Esophagus (tissue), 2 donors: ENCODE data around the gene PAK1. TPM values are rescaled to one million over a fixed set of nuclear protein-coding genes. Genes with fewer than 3 reads are reported as not detected.

Experiments used
- H3K27ac ChIP-seq, 2 donors: one replicate each; pipeline ENCODE4 v1.5.1; 2013; ENCODE audit warnings: low read depth in 2 of 2, mild to moderate bottlenecking in 2 of 2, inconsistent platforms in 1 of 2, low read length in 1 of 2, moderate library complexity in 1 of 2
- H3K27me3 ChIP-seq, 2 donors: one replicate each; pipeline ENCODE4 v1.6.1; 2013; ENCODE audit warnings: low read length in 2 of 2, control low read depth in 1 of 2, mild to moderate bottlenecking in 1 of 2; ENCODE audit not compliant: insufficient read depth in 2 of 2, control insufficient read depth in 1 of 2
- H3K36me3 ChIP-seq, 2 donors: one replicate each; pipeline ENCODE4 v1.6.1; 2013; ENCODE audit warnings: low read length in 1 of 2; ENCODE audit not compliant: control insufficient read depth in 2 of 2, insufficient read depth in 2 of 2
- H3K4me1 ChIP-seq, 2 donors: one replicate each; pipeline ENCODE4 v1.6.1; 2013; ENCODE audit warnings: low read length in 1 of 2; ENCODE audit not compliant: control insufficient read depth in 2 of 2, insufficient read depth in 2 of 2
- H3K4me3 ChIP-seq, 2 donors: one replicate each; pipeline ENCODE4 v1.5.1; 2013; ENCODE audit warnings: low read length in 2 of 2, mild to moderate bottlenecking in 2 of 2, low read depth in 1 of 2, moderate library complexity in 1 of 2
- H3K9me3 ChIP-seq, 2 donors: one replicate each; pipeline ENCODE4 v1.6.1; 2013; ENCODE audit warnings: mild to moderate bottlenecking in 2 of 2, low read depth in 1 of 2, low read length in 1 of 2, moderate library complexity in 1 of 2; ENCODE audit not compliant: control insufficient read depth in 2 of 2, insufficient read depth in 1 of 2
- WGBS, 2 donors: extraction: QIAGEN DNeasy Blood & Tissue Kit; methylation state at CpG; one replicate each; pipeline ENCODE4 v1.1.7; 2013; 5-methylcytosine and 5-hydroxymethylcytosine counted together
- polyA plus RNA-seq, 2 donors: library from polyadenylated mRNA; stranded (reverse); fragments of 200-250 nt; gene quantifications; one replicate each; pipeline ENCODE4 v1.2.3, GENCODE V29; 2013
- donor health status: healthy with polysubstance abuse.
- donor health status: Bipolar disorder and iron deficiency.

PAK1 gene
- polyA plus RNA-seq, 2 donors, result 10.3 to 16.3 TPM

DNA sequence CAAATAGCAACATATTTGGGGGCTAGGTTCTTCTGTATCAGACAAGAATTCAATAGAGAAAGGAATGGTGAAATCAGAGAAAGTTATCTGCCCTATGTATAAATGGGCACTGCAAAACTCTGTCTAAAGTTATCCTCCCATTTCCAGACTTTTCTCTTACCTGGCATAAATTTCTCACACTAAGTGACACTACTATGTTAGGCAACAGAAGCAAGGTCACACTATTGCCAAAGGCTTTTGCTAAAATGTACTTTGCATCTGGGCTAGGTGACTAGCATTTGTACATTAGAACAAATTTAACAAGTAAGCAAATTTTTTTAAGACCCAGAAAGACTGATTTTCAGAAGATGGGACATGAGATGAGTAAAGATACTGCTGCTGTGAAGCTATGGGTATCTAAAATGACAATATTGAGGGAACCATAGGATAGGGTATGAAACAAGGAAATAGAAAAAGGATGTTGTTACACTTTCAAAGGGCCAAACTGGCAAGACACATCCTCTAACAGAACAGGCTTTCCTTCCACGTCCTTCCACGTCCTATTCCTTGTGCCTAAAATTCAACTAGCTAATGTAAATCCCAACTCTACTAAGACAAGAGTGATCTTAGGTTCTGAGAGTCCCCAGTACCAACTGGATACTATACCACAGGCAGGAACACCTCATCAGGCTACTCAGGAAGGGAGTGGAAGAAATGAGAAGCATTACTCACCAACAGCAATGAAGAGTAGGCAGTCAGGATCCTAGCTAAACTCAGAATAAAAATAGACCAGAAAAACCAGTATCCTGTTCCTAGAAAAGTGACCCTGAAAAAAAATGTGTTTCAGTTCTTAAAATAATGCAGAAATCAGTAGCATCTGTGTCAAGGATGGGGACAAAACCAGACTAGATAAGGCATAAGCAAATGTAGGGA lies 195.0 kb downstream of the PAK1 start:
- Histone ChIP-seq H3K4me3 (no peak overlapping the region), H3K27ac (no peak overlapping the region)
- 70 to 82% methylated on average over 2 of the region's 2 CpGs for WGBS, 2 donors

DNA sequence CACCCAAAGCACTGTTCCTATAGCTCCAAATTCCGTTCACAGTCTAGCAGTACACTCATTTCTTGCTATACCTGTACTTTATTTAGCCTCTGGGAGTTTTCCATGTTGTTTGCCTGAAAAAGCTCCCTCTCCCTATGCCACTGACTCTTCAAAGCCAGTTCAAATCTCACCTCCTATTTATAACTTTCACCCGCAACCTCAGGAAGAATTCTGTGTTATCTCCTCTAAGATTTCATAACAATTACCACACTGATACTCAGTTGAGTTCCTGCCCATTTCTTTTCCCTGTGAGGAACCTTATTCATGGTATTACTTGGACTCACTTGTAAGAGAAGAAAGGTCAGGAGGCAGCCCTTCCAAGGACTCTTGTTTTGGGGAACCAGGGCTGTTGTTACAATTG lies 197.6 kb downstream of the PAK1 start:
- Histone ChIP-seq H3K9me3 (no peaks in the 10 kb centered on the region), H3K27me3 (peaks cover 0 to 2% of the 10 kb centered on the region in 2 donors), H3K36me3 (no peaks in the 10 kb centered on the region), H3K4me1 (no peaks in the 10 kb centered on the region), H3K27ac (no peak overlapping the region), H3K4me3 (no peak overlapping the region)
- 79 to 85% methylated on average over 2 of the region's 2 CpGs for whole genome bisulfite sequencing, 2 donors

More for the DNA sequence above, 195.0 kb downstream of the PAK1 start:
- Histone ChIP-seq H3K4me1 (no peaks in the 10 kb centered on the region), H3K27me3 (peaks cover 0 to 2% of the 10 kb centered on the region in 2 donors), H3K36me3 (no peaks in the 10 kb centered on the region), H3K9me3 (no peaks in the 10 kb centered on the region)

Other genes with a start within 250 kb of the PAK1 start
- gene GDPD4, start 172.4 kb downstream of the PAK1 start, polyA plus RNA-seq, result under 1 TPM in 1 of 2 donors, not detected in 1; 0.18 TPM
- gene AQP11, start 115.9 kb upstream of the PAK1 start, polyA plus RNA-seq, result under 1 TPM in 1 of 2 donors, not detected in 1; 0.06 TPM
- gene CLNS1A, start 163.7 kb upstream of the PAK1 start, polyA plus RNA-seq, result 100 to 1,000 TPM in 1 of 2 donors, 10 to 100 TPM in 1; 57.8 to 104 TPM